IMR-90 (cell line): ENCODE data around the gene TCP1. TPM values are rescaled to one million over a fixed set of nuclear protein-coding genes. Genes with fewer than 3 reads are reported as not detected.

ENCODE experiments used
- ATAC-seq: fragments of 200-7000 bp; cut with Tn5 transposase; 2 replicates; pipeline ENCODE4 v1.9.1; 2020; ENCODE audit warnings: low read depth, mild to moderate bottlenecking, moderate library complexity
- BruUV-seq: library from RNA; stranded (reverse); fragments of 400-500 nt; replicated peaks from 2 replicates; lab custom pipeline; 2021; lab: Mats Ljungman, UMichigan
- CTCF ChIA-PET: fragments of 300-600 bp; formaldehyde crosslinking; extraction: SDS; loops from one replicate; lab custom pipeline; 2021; ENCODE audit warnings: antibody characterized with exemption; lab: Yijun Ruan, JAX
- POLR2A ChIA-PET: fragments of 300-600 bp; sonication (Branson Sonifier 250); formaldehyde crosslinking; loops from one replicate; lab custom pipeline; 2022; ENCODE audit warnings: antibody characterized with exemption; ENCODE audit not compliant: unreplicated experiment; lab: Charles Lee
- DNase-seq: peaks from one replicate; pipeline ENCODE4 v3.0.0; 2013
- H2AFZ ChIP-seq: replicated peaks from 2 replicates; pipeline ENCODE3; 2013; ENCODE audit warnings: low read length, mild to moderate bottlenecking; ENCODE audit not compliant: poor library complexity
- H2AK5ac ChIP-seq: 2 replicates; pipeline ENCODE4 v1.6.1; 2013; ENCODE audit warnings: low read depth, low read length, inconsistent platforms
- H2AK9ac ChIP-seq: replicated peaks from 2 replicates; pipeline ENCODE3; 2013; ENCODE audit warnings: mild to moderate bottlenecking, low read depth, low read length, moderate library complexity; ENCODE audit not compliant: poor library complexity
- H2BK120ac ChIP-seq: 2 replicates; pipeline ENCODE4 v1.6.1; 2013; ENCODE audit warnings: low read depth, low read length, inconsistent platforms
- H2BK15ac ChIP-seq: 3 replicates; pipeline ENCODE4 v1.6.1; 2013; ENCODE audit warnings: low read depth, low read length, inconsistent platforms
- H2BK20ac ChIP-seq: 2 replicates; pipeline ENCODE4 v1.6.1; 2013; ENCODE audit warnings: low read depth, mild to moderate bottlenecking, inconsistent platforms, low read length, moderate library complexity
- H2BK5ac ChIP-seq: 2 replicates; pipeline ENCODE4 v1.6.1; 2013; ENCODE audit warnings: mild to moderate bottlenecking, low read depth, low read length, inconsistent platforms; ENCODE audit not compliant: poor library complexity, severe bottlenecking
- H3K14ac ChIP-seq: replicated peaks from 2 replicates; pipeline ENCODE4 v1.6.1; 2013; ENCODE audit warnings: low read depth, low read length, inconsistent platforms
- H3K18ac ChIP-seq: 2 replicates; pipeline ENCODE4 v1.6.1; 2013; ENCODE audit warnings: low read depth, low read length, control low read depth
- H3K23ac ChIP-seq: 2 replicates; pipeline ENCODE4 v1.6.1; 2013; ENCODE audit warnings: low read depth, low read length, inconsistent platforms
- H3K27ac ChIP-seq: 2 replicates; pipeline ENCODE4 v1.5.1; 2013; ENCODE audit warnings: mild to moderate bottlenecking, control low read depth, low read length; ENCODE audit not compliant: insufficient read depth
- H3K27me3 ChIP-seq: 2 replicates; pipeline ENCODE4 v1.6.1; 2013; ENCODE audit warnings: low read length; ENCODE audit not compliant: control insufficient read depth, insufficient read depth
- H3K36me3 ChIP-seq: 2 replicates; pipeline ENCODE4 v1.6.1; 2013; ENCODE audit warnings: low read length, mixed read lengths; ENCODE audit not compliant: control insufficient read depth, insufficient read depth
- H3K4ac ChIP-seq: 2 replicates; pipeline ENCODE4 v1.6.1; 2013; ENCODE audit warnings: low read depth, low read length, inconsistent platforms
- H3K4me1 ChIP-seq: 2 replicates; pipeline ENCODE4 v1.6.1; 2013; ENCODE audit warnings: low read length, mixed read lengths; ENCODE audit not compliant: control insufficient read depth, insufficient read depth
- H3K4me2 ChIP-seq: 2 replicates; pipeline ENCODE4 v1.6.1; 2013; ENCODE audit warnings: low read depth, mild to moderate bottlenecking, control low read depth, low read length, moderate library complexity
- H3K4me3 ChIP-seq: 2 replicates; pipeline ENCODE4 v1.5.1; 2013; ENCODE audit warnings: low read depth, mild to moderate bottlenecking, control low read depth, low read length, moderate library complexity; ENCODE audit not compliant: insufficient read depth
- H3K56ac ChIP-seq: 2 replicates; pipeline ENCODE4 v1.6.1; 2013; ENCODE audit warnings: low read length, inconsistent platforms; ENCODE audit not compliant: insufficient read depth; ENCODE audit errors: extremely low read depth
- H3K79me1 ChIP-seq, 2 experiments: 2 replicates each; pipeline ENCODE4 v1.6.1; 2013; ENCODE audit warnings: low read length in 2 of 2, inconsistent platforms in 1 of 2, low read depth in 1 of 2
- H3K9ac ChIP-seq: 2 replicates; pipeline ENCODE4 v1.6.1; 2013; ENCODE audit warnings: low read depth, low read length, control low read depth
- H3K9me1 ChIP-seq: 2 replicates; pipeline ENCODE4 v1.6.1; 2013; ENCODE audit warnings: low read length, inconsistent platforms; ENCODE audit not compliant: insufficient read depth
- H3K9me3 ChIP-seq: 2 replicates; pipeline ENCODE4 v1.6.1; 2013; ENCODE audit warnings: low read length; ENCODE audit not compliant: control insufficient read depth, insufficient read depth
- H4K20me1 ChIP-seq: 2 replicates; pipeline ENCODE4 v1.6.1; 2013; ENCODE audit warnings: low read length, inconsistent platforms; ENCODE audit not compliant: insufficient read depth
- H4K5ac ChIP-seq: 2 replicates; pipeline ENCODE4 v1.6.1; 2013; ENCODE audit warnings: mild to moderate bottlenecking, low read depth, low read length, control low read depth
- H4K8ac ChIP-seq, 2 experiments: 2 replicates each; pipeline ENCODE4 v1.6.1; 2013; ENCODE audit warnings: low read depth in 2 of 2, low read length in 2 of 2, control low read depth in 1 of 2, inconsistent platforms in 1 of 2
- H4K91ac ChIP-seq: 2 replicates; pipeline ENCODE4 v1.6.1; 2013; ENCODE audit warnings: low read depth, low read length, inconsistent platforms; ENCODE audit not compliant: insufficient read depth
- CHD1 ChIP-seq: IDR thresholded peaks from 2 replicates; pipeline ENCODE4 v1.6.1; 2012; ENCODE audit warnings: low read depth, low read length, improper control_type of control experiment
- CTCF ChIP-seq: conservative IDR thresholded peaks from 2 replicates; pipeline ENCODE4 v1.5.1; 2012; ENCODE audit warnings: mild to moderate bottlenecking, low read depth, low read length, improper control_type of control experiment
- FOS ChIP-seq: fragments of 150-350 bp; IDR thresholded peaks from 2 replicates; pipeline ENCODE4 v1.6.1; 2016; ENCODE audit warnings: low read depth, low read length
- MAZ ChIP-seq: IDR thresholded peaks from 2 replicates; pipeline ENCODE4 v1.6.1; 2012; ENCODE audit warnings: low read depth, mild to moderate bottlenecking, low read length, improper control_type of control experiment, moderate library complexity, borderline replicate concordance
- NFE2L2 ChIP-seq: fragments of 150-350 bp; IDR thresholded peaks from 2 replicates; pipeline ENCODE4 v1.6.1; 2016; ENCODE audit warnings: low read depth, mild to moderate bottlenecking, low read length
- POLR2A ChIP-seq: IDR thresholded peaks from 2 replicates; pipeline ENCODE4 v1.6.1; 2012; ENCODE audit warnings: mild to moderate bottlenecking, low read depth, low read length
- RCOR1 ChIP-seq: IDR thresholded peaks from 2 replicates; pipeline ENCODE4 v1.6.1; 2012; ENCODE audit warnings: mild to moderate bottlenecking, low read length, improper control_type of control experiment; ENCODE audit not compliant: insufficient replicate concordance
- RFX5 ChIP-seq: IDR thresholded peaks from 2 replicates; pipeline ENCODE4 v1.8.0; 2012; ENCODE audit warnings: low read depth, mild to moderate bottlenecking, low read length, moderate library complexity
- SMC3 ChIP-seq: fragments of 150-350 bp; IDR thresholded peaks from 2 replicates; pipeline ENCODE4 v1.6.1; 2016; ENCODE audit warnings: low read depth, mild to moderate bottlenecking, antibody characterized with exemption, low read length, moderate library complexity
- WGBS, 2 experiments: methylation state at CpG; one replicate each; pipeline versions ENCODE4 v1.1.5 to v1.1.7; 2013; ENCODE audit warnings: missing lambda C conversion rate in 2 of 2; ENCODE audit not compliant: insufficient read length in 1 of 2; ENCODE audit errors: extremely low coverage in 2 of 2; 5-methylcytosine and 5-hydroxymethylcytosine counted together
- dilution Hi-C: fragments of 300-500 bp; cut with HindIII; formaldehyde crosslinking; loops from one replicate; pipeline ENCODE4 v1.14.3; 2018; ENCODE audit warnings: low sequenced_read_pairs; ENCODE audit not compliant: unreplicated experiment
- in situ Hi-C: fragments of 300-500 bp; cut with MboI; formaldehyde crosslinking; loops from 3 replicates; pipeline ENCODE4 v1.14.3; 2019; ENCODE audit warnings: low sequenced_read_pairs, inconsistent platforms, mixed read lengths
- intact Hi-C: fragments of 100-400 bp; cut with micrococcal nuclease; formaldehyde crosslinking; loops from 2 replicates; pipeline ENCODE4 v1.10.0; 2022
- polyA plus RNA-seq, 3 experiments: library from polyadenylated mRNA; depleted of rRNA; stranded (reverse); fragments of >200 nt; gene quantifications; 2 replicates each; pipeline ENCODE4 v1.2.3, GENCODE V29; 2012; ENCODE audit warnings: low replicate concordance in 1 of 3
- total RNA-seq: library from RNA; depleted of rRNA; stranded (reverse); fragments of >200 nt; gene quantifications from 2 replicates; pipeline ENCODE4 v1.2.3, GENCODE V29; 2012

Gene TCP1
- total and polyA plus RNA-seq, 2 of the 4 experiments (the other 2 are of a cell fraction), result 119 to 576 TPM

GRCh38 chr6:159836718-159837490 lies 47.5 kb upstream of the TCP1 start:
- H4K91ac ChIP-seq, result no peak overlapping the region
- dilution Hi-C loops, result no loop called here

More at GRCh38 chr6:159836718-159837490, 47.5 kb upstream of the TCP1 start:
- WGBS, 2 experiments, result 78% methylated on average over 13 of the region's 29 CpGs; no CpG with 5 or more reads in 1 of the 2 experiments
- Histone ChIP-seq H4K5ac (no peak overlapping the region), H4K8ac (no peak overlapping the region), H2AK9ac (no peak overlapping the region), H3K9ac (no peak overlapping the region), H3K9me3 (no peaks in the 10 kb centered on the region), H2BK5ac (no peak overlapping the region), H4K20me1 (no peaks in the 10 kb centered on the region), H3K9me1 (0 out of 2 replicates have a peak, but pooled peaks cover 4% of the 10 kb centered on the region), H3K4me2 (no peak overlapping the region), H3K4me1 (no peaks in the 10 kb centered on the region), H2BK120ac (no peak overlapping the region), H3K23ac (no peak overlapping the region), H3K4me3 (no peak overlapping the region), H3K27me3 (no peaks in the 10 kb centered on the region; the same call in 1 of the 2 replicates), H3K4ac (no peak overlapping the region), H3K56ac (no peak overlapping the region), H3K14ac (no peak overlapping the region), H3K27ac (no peak overlapping the region), H2BK20ac (no peak overlapping the region), H2BK15ac (no peak overlapping the region), H2AK5ac (no peak overlapping the region), H3K36me3 (no peaks in the 10 kb centered on the region), H3K79me1 (no peaks in the 10 kb centered on the region), H2AFZ (no peak overlapping the region), H3K18ac (no peak overlapping the region)
- no TSS peak for BruUV-seq
- ChIA-PET POLR2A (no interaction called here), CTCF (interaction anchor here (1.3 kb wide), 1 partner anchor 8 kb away, joined by 3 read pairs; no protein-coding TSS in a partner anchor)
- TF ChIP-seq CTCF (no peak), FOS (no peak), POLR2A (no peak), RFX5 (no peak), MAZ (no peak), SMC3 (no peak), RCOR1 (no peak), CHD1 (no peak), NFE2L2 (no peak)
- ATAC-seq, result no peak
- intact Hi-C loops, result no loop called here
- in situ Hi-C loops, result no loop called here
- DNase-seq, result no peak
